A673 (cell line): Measurements from ENCODE around the gene CCDC102A. TPM values are rescaled to one million over a fixed set of nuclear protein-coding genes. Genes with fewer than 3 reads are reported as not detected.

Experiments used
- BruUV-seq: library from RNA; stranded (reverse); fragments of 400-500 nt; replicated peaks from 2 replicates; lab custom pipeline; 2021; lab: Mats Ljungman, UMichigan
- CTCF ChIA-PET: fragments of 300-600 bp; sonication (Branson Sonifier 250); formaldehyde crosslinking; loops from one replicate; lab custom pipeline; 2022; ENCODE audit warnings: antibody characterized with exemption; lab: Charles Lee
- POLR2A ChIA-PET: fragments of 300-600 bp; sonication (Branson Sonifier 250); formaldehyde crosslinking; loops from one replicate; lab custom pipeline; 2022; ENCODE audit warnings: antibody characterized with exemption; ENCODE audit not compliant: low non-redundant PET; lab: Charles Lee
- DNase-seq: peaks from one replicate; pipeline ENCODE4 v3.0.0-alpha.2; 2015; ENCODE audit warnings: low spot score
- H3K27ac ChIP-seq: fragments of 200-600 bp; sonication (generic); 2 replicates; pipeline ENCODE4 v1.5.1; 2016; ENCODE audit warnings: mixed run types, low read depth, mild to moderate bottlenecking, mixed read lengths, antibody characterized with exemption, low read length; ENCODE audit not compliant: poor library complexity, severe bottlenecking
- H3K27me3 ChIP-seq: fragments of 200-600 bp; sonication (generic); replicated peaks from 2 replicates; pipeline ENCODE4 v1.6.1; 2017; ENCODE audit warnings: mixed run types, low read depth, mild to moderate bottlenecking, mixed read lengths, antibody characterized with exemption, low read length; ENCODE audit not compliant: insufficient read depth, poor library complexity
- H3K36me3 ChIP-seq: fragments of 200-600 bp; sonication (generic); 2 replicates; pipeline ENCODE4 v1.6.1; 2016; ENCODE audit warnings: mixed run types, mild to moderate bottlenecking, mixed read lengths, antibody characterized with exemption, low read length; ENCODE audit not compliant: insufficient read depth, poor library complexity, severe bottlenecking
- H3K4me1 ChIP-seq: fragments of 200-600 bp; sonication (generic); 2 replicates; pipeline ENCODE4 v1.6.1; 2017; ENCODE audit warnings: mixed run types, mild to moderate bottlenecking, mixed read lengths, antibody characterized with exemption, low read length; ENCODE audit not compliant: insufficient read depth, poor library complexity, severe bottlenecking
- H3K4me3 ChIP-seq: fragments of 200-600 bp; sonication (generic); 2 replicates; pipeline ENCODE4 v1.5.1; 2016; ENCODE audit warnings: low read depth, mixed run types, mild to moderate bottlenecking, mixed read lengths, low read length; ENCODE audit not compliant: poor library complexity, severe bottlenecking
- H3K9me3 ChIP-seq: fragments of 200-600 bp; sonication (generic); 2 replicates; pipeline ENCODE4 v1.6.1; 2016; ENCODE audit warnings: mixed run types, low read depth, mild to moderate bottlenecking, mixed read lengths, antibody characterized with exemption, low read length; ENCODE audit not compliant: poor library complexity, severe bottlenecking
- CTCF ChIP-seq: fragments of 300-800, 200-600 bp; sonication (generic); conservative IDR thresholded peaks from 2 replicates; pipeline ENCODE4 v1.5.1; 2017; ENCODE audit warnings: low read depth, mild to moderate bottlenecking, antibody characterized with exemption, low read length, moderate library complexity, mixed read lengths
- EZH2 ChIP-seq: fragments of 200-600 bp; sonication (generic); IDR thresholded peaks from 2 replicates; pipeline ENCODE4 v1.6.1; 2017; ENCODE audit warnings: borderline replicate concordance, low read depth, mild to moderate bottlenecking, mixed read lengths, antibody characterized with exemption, low read length; ENCODE audit not compliant: poor library complexity, severe bottlenecking
- intact Hi-C: fragments of 100-400 bp; cut with micrococcal nuclease; formaldehyde crosslinking; loops from one replicate; pipeline ENCODE4 v1.10.0; 2022; ENCODE audit not compliant: unreplicated experiment
- total RNA-seq: library from RNA; stranded (reverse); gene quantifications from 2 replicates; pipeline ENCODE4 v1.2.3, GENCODE V29; 2021

CCDC102A gene
- total RNA-seq, 1 experiment from 2014 or later: 10.3 TPM

GRCh38 chr16:57473906-57474305 is 62.5 kb downstream of the CCDC102A start:
- ChIA-PET POLR2A (no interaction called here), CTCF (no interaction called here)
- intact Hi-C loops: no loop called here
- no peak for DNase-seq
- Histone ChIP-seq H3K9me3 (no peaks in the 10 kb centered on the region), H3K27me3 (no peaks in the 10 kb centered on the region), H3K4me1 (peaks cover 20% of the 10 kb centered on the region), H3K27ac (no peak overlapping the region), H3K4me3 (no peak overlapping the region), H3K36me3 (peaks cover 53% of the 10 kb centered on the region)
- BruUV-seq: no TSS peak
- TF ChIP-seq CTCF (no peak), EZH2 (no peak)

- POLR2A ChIA-PET: no interaction called here
- Histone ChIP-seq H3K9me3 (no peaks in the 10 kb centered on the region), H3K4me1 (peaks cover 19% of the 10 kb centered on the region), H3K27ac (peak overlapping the region; percentile 69), H3K36me3 (peaks cover 59% of the 10 kb centered on the region), H3K27me3 (no peaks in the 10 kb centered on the region), H3K4me3 (no peak overlapping the region)
- CTCF ChIA-PET: interaction anchor here (1.0 kb wide), 1 partner anchor 11 kb away, joined by 3 read pairs; the partner anchor contains the start of gene POLR2C
- DNase-seq: no peak
- TF ChIP-seq CTCF: no peak
- no peak for TF ChIP-seq EZH2
- BruUV-seq: no TSS peak
- intact Hi-C loops: no loop called here
Measured at GRCh38 chr16:57473176-57473840, 63.1 kb downstream of the CCDC102A start.

- BruUV-seq: no TSS peak
- ChIA-PET CTCF (interaction anchor here (1.0 kb wide), 1 partner anchor 10 kb away, joined by 3 read pairs; the partner anchor contains the start of gene POLR2C), POLR2A (no interaction called here)
Measured at GRCh38 chr16:57472665-57473060, 63.7 kb downstream of the CCDC102A start.

More at GRCh38 chr16:57472665-57473060, 63.7 kb downstream of the CCDC102A start:
- Histone ChIP-seq H3K27me3 (no peaks in the 10 kb centered on the region), H3K9me3 (no peaks in the 10 kb centered on the region), H3K4me1 (peaks cover 19% of the 10 kb centered on the region), H3K36me3 (peaks cover 63% of the 10 kb centered on the region), H3K4me3 (no peak overlapping the region), H3K27ac (peak overlapping the region; percentile 69)
- TF ChIP-seq EZH2 (no peak), CTCF (no peak)
- peak; percentile 72 for DNase-seq
- intact Hi-C loops: no loop called here
